Measurements from ENCODE around the gene PDGFC. TPM values are rescaled to one million over a fixed set of nuclear protein-coding genes. Genes with fewer than 3 reads are reported as not detected.

PDGFC gene
- total RNA-seq, 1 experiment from 2014 or later = 4.5 TPM

DNA sequence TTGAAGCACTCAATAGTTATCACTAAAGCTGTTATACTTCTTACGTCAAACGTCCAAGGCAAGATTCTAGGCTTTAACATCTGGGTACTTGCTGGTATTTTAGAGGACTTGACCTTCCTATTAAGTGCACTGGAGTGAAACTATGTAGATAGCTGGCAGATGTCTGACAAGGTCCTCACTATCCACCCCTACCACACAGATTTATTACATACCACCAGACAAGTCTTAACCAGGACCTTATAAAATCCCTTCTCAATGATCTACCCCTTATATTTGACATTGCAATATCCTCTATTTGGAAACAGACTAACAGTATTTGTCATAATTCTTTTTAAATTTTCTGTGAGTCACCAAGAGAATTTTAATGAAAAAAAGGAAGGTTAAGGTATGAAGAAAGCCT is 78.8 kb downstream of the PDGFC start:
- H3K27ac ChIP-seq (ENCODE audit: insufficient read length, low read depth, low read length) = no peak overlapping the region
- H3K23ac ChIP-seq (ENCODE audit: insufficient read length, low read depth, low read length) = no peak overlapping the region
- TF ChIP-seq, protein P1, sequence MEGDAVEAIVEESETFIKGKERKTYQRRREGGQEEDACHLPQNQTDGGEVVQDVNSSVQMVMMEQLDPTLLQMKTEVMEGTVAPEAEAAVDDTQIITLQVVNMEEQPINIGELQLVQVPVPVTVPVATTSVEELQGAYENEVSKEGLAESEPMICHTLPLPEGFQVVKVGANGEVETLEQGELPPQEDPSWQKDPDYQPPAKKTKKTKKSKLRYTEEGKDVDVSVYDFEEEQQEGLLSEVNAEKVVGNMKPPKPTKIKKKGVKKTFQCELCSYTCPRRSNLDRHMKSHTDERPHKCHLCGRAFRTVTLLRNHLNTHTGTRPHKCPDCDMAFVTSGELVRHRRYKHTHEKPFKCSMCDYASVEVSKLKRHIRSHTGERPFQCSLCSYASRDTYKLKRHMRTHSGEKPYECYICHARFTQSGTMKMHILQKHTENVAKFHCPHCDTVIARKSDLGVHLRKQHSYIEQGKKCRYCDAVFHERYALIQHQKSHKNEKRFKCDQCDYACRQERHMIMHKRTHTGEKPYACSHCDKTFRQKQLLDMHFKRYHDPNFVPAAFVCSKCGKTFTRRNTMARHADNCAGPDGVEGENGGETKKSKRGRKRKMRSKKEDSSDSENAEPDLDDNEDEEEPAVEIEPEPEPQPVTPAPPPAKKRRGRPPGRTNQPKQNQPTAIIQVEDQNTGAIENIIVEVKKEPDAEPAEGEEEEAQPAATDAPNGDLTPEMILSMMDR (conservative IDR thresholded peaks at IDR 0.05) = no peak
- H2BK120ac ChIP-seq (ENCODE audit: low read depth, low read length, poor library complexity, severe bottlenecking) = no peak overlapping the region
- no peak overlapping the region for H3K4me3 Mint-ChIP-seq
- H3K18ac ChIP-seq (ENCODE audit: insufficient read length, low read depth, low read length) = no peak overlapping the region
- WGBS (ENCODE audit: extremely low coverage, insufficient read length, low lambda C conversion rate) = no CpG with 5 or more reads among the region's 2 CpGs
- H3T11ph ChIP-seq (ENCODE audit: low read length) = no peak overlapping the region
- H3K14ac ChIP-seq (ENCODE audit: insufficient read depth, low read length) = no peak overlapping the region
- no peak overlapping the region for H3K4ac ChIP-seq (ENCODE audit: low read depth, low read length)
- no peak overlapping the region for H2BK5ac ChIP-seq (ENCODE audit: insufficient read length, low read length)
- H4K91ac ChIP-seq (ENCODE audit: insufficient read length, low read depth, low read length) = no peak overlapping the region
- no peaks in the 10 kb centered on the region for H3K27me3 ChIP-seq (ENCODE audit: insufficient read depth, low read length)
- H3K27me3 Mint-ChIP-seq (ENCODE audit: low read depth) = no peaks in the 10 kb centered on the region
- no peak overlapping the region for H2AK5ac ChIP-seq (ENCODE audit: insufficient read length, low read length)
- no peak overlapping the region for H3K9ac ChIP-seq (ENCODE audit: extremely low read depth, insufficient read length, low read length)
- no peaks in the 10 kb centered on the region for H3K9me3 Mint-ChIP-seq
- H2BK12ac ChIP-seq (ENCODE audit: insufficient read length, low read depth, low read length) = no peak overlapping the region
- H2AFZ ChIP-seq (ENCODE audit: low read length) = no peak overlapping the region
- no peaks in the 10 kb centered on the region for H3K4me1 ChIP-seq (ENCODE audit: insufficient read depth, low read length)
- DNase-seq = no peak
- H3K56ac ChIP-seq (ENCODE audit: insufficient read length, low read depth, low read length) = no peak overlapping the region
- H3K79me1 ChIP-seq (ENCODE audit: insufficient read depth, low read depth, low read length, poor library complexity, severe bottlenecking) = no peaks in the 10 kb centered on the region
- H3K27ac Mint-ChIP-seq = no peak overlapping the region
- no peaks in the 10 kb centered on the region for H4K20me1 ChIP-seq (ENCODE audit: control insufficient read depth, insufficient read depth, insufficient read length)
- no peak overlapping the region for H3K4me2 ChIP-seq (ENCODE audit: insufficient read depth, insufficient read length, low read length)
- H4K8ac ChIP-seq (replicated peaks; ENCODE audit: insufficient read length, low read depth, low read length) = no peak overlapping the region
- peaks cover 0 to 4% of the 10 kb centered on the region in 2 experiments; a peak in 1 of 4 replicates for H3K4me1 Mint-ChIP-seq
- no peak overlapping the region for H2BK20ac ChIP-seq (ENCODE audit: low read depth, low read length, poor library complexity, severe bottlenecking)
- H2BK15ac ChIP-seq (ENCODE audit: low read depth, low read length) = no peak overlapping the region
- no peak overlapping the region for H4K5ac ChIP-seq (ENCODE audit: insufficient read length, low read depth, low read length)
- no peaks in the 10 kb centered on the region for H3K9me3 ChIP-seq (ENCODE audit: control insufficient read depth, low read depth, low read length)
- H3K79me2 ChIP-seq (ENCODE audit: insufficient read depth, low read length) = no peaks in the 10 kb centered on the region
- no peaks in the 10 kb centered on the region for H3K23me2 ChIP-seq (ENCODE audit: insufficient read length, low read depth, low read length, poor library complexity, severe bottlenecking)
- H3K36me3 Mint-ChIP-seq (ENCODE audit: insufficient read depth in 1 of 3, low read depth in 3 of 3) = no peaks in the 10 kb centered on the region
